Brain microvascular endothelial cell (primary cell): Measurements from ENCODE around the gene CREB5.

Source experiments
- DNase-seq: peaks from one replicate; pipeline ENCODE4 v3.0.0-alpha.2; 2020
- H3K27ac ChIP-seq: fragments of 250-450 bp; sonication (Bioruptor Pico); 2 replicates; pipeline ENCODE4 v1.5.1; 2020; ENCODE audit warnings: mild to moderate bottlenecking, moderate library complexity
- H3K27me3 ChIP-seq: fragments of 250-450 bp; sonication (Bioruptor Pico); replicated peaks from 2 replicates; pipeline ENCODE4 v1.5.1; 2020; ENCODE audit warnings: mild to moderate bottlenecking
- H3K36me3 ChIP-seq: fragments of 250-450 bp; sonication (Bioruptor Pico); replicated peaks from 2 replicates; pipeline ENCODE4 v1.5.1; 2020; ENCODE audit warnings: mild to moderate bottlenecking
- H3K4me3 ChIP-seq: 2 replicates; pipeline ENCODE4 v1.5.1; 2011; ENCODE audit warnings: low read depth, mild to moderate bottlenecking, control low read depth, low read length, moderate library complexity
- CTCF ChIP-seq: IDR thresholded peaks from 2 replicates; pipeline ENCODE4 v1.5.1; 2011; ENCODE audit warnings: low read depth, mild to moderate bottlenecking, moderate library complexity, low read length, control low read depth, inconsistent platforms; ENCODE audit errors: missing control alignments
- in situ Hi-C: cut with HindIII; loops from 2 replicates; pipeline ENCODE4 v1.10.0; 2017; ENCODE audit warnings: low sequenced_read_pairs, low pct_ligation_motif_present

CREB5 gene

GRCh38 chr7:28626624-28627262 lies 214.4 kb downstream of the CREB5 start:
- in situ Hi-C loops = no loop called here
- peak; percentile 83 for TF ChIP-seq CTCF
- no peak overlapping the region for H3K27ac ChIP-seq
- no peaks in the 10 kb centered on the region for H3K36me3 ChIP-seq
- H3K4me3 ChIP-seq = no peak overlapping the region
- no peaks in the 10 kb centered on the region for H3K27me3 ChIP-seq
- peak; percentile 15 for DNase-seq

GRCh38 chr7:28627263-28627653 lies 214.9 kb downstream of the CREB5 start:
- in situ Hi-C loops = no loop called here

GRCh38 chr7:28627896-28628295 lies 215.6 kb downstream of the CREB5 start:
- in situ Hi-C loops = no loop called here
- H3K27ac ChIP-seq = no peak overlapping the region
- H3K36me3 ChIP-seq = no peaks in the 10 kb centered on the region
- H3K27me3 ChIP-seq = no peaks in the 10 kb centered on the region
- H3K4me3 ChIP-seq = no peak overlapping the region
- no peak for DNase-seq
- no peak for TF ChIP-seq CTCF

More at GRCh38 chr7:28627263-28627653, 214.9 kb downstream of the CREB5 start:
- no peak for DNase-seq
- H3K27ac ChIP-seq = no peak overlapping the region
- no peak for TF ChIP-seq CTCF
- H3K27me3 ChIP-seq = no peaks in the 10 kb centered on the region
- no peaks in the 10 kb centered on the region for H3K36me3 ChIP-seq
- H3K4me3 ChIP-seq = no peak overlapping the region

- in situ Hi-C loops = no loop called here
- Histone ChIP-seq H3K4me3 (no peak overlapping the region), H3K27ac (no peak overlapping the region), H3K36me3 (no peaks in the 10 kb centered on the region), H3K27me3 (no peaks in the 10 kb centered on the region)
- peak; percentile 56 for DNase-seq
- no peak for TF ChIP-seq CTCF
These were observed 217.0 kb downstream of the CREB5 start for GRCh38 chr7:28629216-28629842.

GRCh38 chr7:28630350-28630749 lies 218.0 kb downstream of the CREB5 start:
- H3K27me3 ChIP-seq = no peaks in the 10 kb centered on the region
- in situ Hi-C loops = no loop called here
- no peak for TF ChIP-seq CTCF

GRCh38 chr7:28631995-28632394 lies 219.7 kb downstream of the CREB5 start:
- in situ Hi-C loops = no loop called here
- no peaks in the 10 kb centered on the region for H3K36me3 ChIP-seq
- no peaks in the 10 kb centered on the region for H3K27me3 ChIP-seq
- H3K27ac ChIP-seq = no peak overlapping the region
- no peak for TF ChIP-seq CTCF
- no peak overlapping the region for H3K4me3 ChIP-seq
- no peak for DNase-seq

More at GRCh38 chr7:28630350-28630749, 218.0 kb downstream of the CREB5 start:
- H3K27ac ChIP-seq = no peak overlapping the region
- no peak for DNase-seq
- no peak overlapping the region for H3K4me3 ChIP-seq
- no peaks in the 10 kb centered on the region for H3K36me3 ChIP-seq
